IPS DF 19.7 (cell line): ENCODE data around the gene LIPC.

ENCODE experiments used
- DNase-seq: peaks from one replicate; pipeline ENCODE4 v3.0.0-alpha.2; 2013; ENCODE audit warnings: low read depth, low spot score

The LIPC gene

GRCh38 chr15:58494567-58494966, 62.8 kb downstream of the LIPC start:
- DNase-seq = no peak

GRCh38 chr15:58495891-58496408, 64.2 kb downstream of the LIPC start:
- no peak for DNase-seq

- no peak for DNase-seq
These were observed 65.4 kb downstream of the LIPC start for GRCh38 chr15:58497046-58497785.

- no peak for DNase-seq
These were observed 67.2 kb downstream of the LIPC start for GRCh38 chr15:58498821-58499580.

GRCh38 chr15:58501006-58501405, 69.2 kb downstream of the LIPC start:
- no peak for DNase-seq

GRCh38 chr15:58501636-58502188, 69.9 kb downstream of the LIPC start:
- DNase-seq = no peak

GRCh38 chr15:58503139-58504027, 71.6 kb downstream of the LIPC start:
- DNase-seq = no peak

GRCh38 chr15:58504674-58505234, 73.0 kb downstream of the LIPC start:
- no peak for DNase-seq

- DNase-seq = no peak
These were observed 73.8 kb downstream of the LIPC start for GRCh38 chr15:58505581-58505980.

GRCh38 chr15:58506064-58506490, 74.3 kb downstream of the LIPC start:
- DNase-seq = no peak

GRCh38 chr15:58506783-58507668, 75.2 kb downstream of the LIPC start:
- DNase-seq = no peak

GRCh38 chr15:58509556-58509955, 77.8 kb downstream of the LIPC start:
- DNase-seq = no peak

GRCh38 chr15:58510715-58511598, 79.2 kb downstream of the LIPC start:
- no peak for DNase-seq

- no peak for DNase-seq
These were observed 79.8 kb downstream of the LIPC start for GRCh38 chr15:58511599-58511987.

GRCh38 chr15:58512522-58512921, 80.7 kb downstream of the LIPC start:
- DNase-seq = no peak

GRCh38 chr15:58513008-58513407, 81.2 kb downstream of the LIPC start:
- DNase-seq = no peak

- DNase-seq = no peak
These were observed 82.0 kb downstream of the LIPC start for GRCh38 chr15:58513726-58514336.

GRCh38 chr15:58515807-58516206, 84.0 kb downstream of the LIPC start:
- DNase-seq = no peak

GRCh38 chr15:58517252-58517681, 85.5 kb downstream of the LIPC start:
- DNase-seq = no peak
